ENCODE data around the gene KRI1.
A peak's percentile ranks its signal among the peaks of the same experiment; 100 is the strongest.
"Not testable (repeated sequence)": the region's sequence is repeated elsewhere in the genome, so short reads cannot be mapped to it uniquely, and the experiment has no call there.

The KRI1 gene

DNA sequence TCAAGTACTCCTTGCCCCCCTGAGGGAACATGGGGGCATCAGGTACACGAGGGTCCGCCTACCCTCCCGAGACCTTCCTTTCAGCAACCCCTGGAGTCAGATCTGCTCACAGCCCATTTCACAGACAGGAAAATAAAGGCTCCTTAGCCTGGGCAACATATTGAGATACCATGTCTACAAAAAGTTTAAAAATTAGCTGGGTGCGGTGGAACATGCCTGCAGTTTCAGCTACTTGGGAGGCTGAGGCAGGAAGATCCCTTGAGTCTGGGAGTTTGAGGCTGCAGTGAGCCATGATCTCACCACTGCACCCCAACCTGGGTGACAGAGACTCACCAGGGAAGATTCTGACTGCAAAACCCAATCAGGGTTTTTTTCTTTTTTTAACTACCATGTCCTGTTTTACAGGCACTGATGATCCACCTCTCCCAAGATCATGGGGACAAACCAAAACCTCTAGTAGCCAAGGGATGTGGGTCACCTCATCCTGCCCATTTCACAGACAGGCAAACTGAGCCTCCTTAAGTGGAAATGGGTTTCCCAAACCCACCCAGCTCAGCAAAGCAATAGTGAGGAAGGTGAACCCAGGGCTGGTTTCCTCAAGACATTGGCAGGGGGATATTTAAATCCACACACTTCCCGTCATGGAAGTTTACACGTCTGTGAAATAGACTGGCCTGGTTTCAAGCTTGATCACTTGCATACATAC is 9.4 kb upstream of the KRI1 start:
- DNase-seq, result no peak

- DNase-seq, result no peak
Measured at GRCh38 chr19:10574462-10574861, 8.7 kb upstream of the KRI1 start.

GRCh38 chr19:10573793-10574192 is 8.0 kb upstream of the KRI1 start:
- DNase-seq, result not testable (repeated sequence)

DNA sequence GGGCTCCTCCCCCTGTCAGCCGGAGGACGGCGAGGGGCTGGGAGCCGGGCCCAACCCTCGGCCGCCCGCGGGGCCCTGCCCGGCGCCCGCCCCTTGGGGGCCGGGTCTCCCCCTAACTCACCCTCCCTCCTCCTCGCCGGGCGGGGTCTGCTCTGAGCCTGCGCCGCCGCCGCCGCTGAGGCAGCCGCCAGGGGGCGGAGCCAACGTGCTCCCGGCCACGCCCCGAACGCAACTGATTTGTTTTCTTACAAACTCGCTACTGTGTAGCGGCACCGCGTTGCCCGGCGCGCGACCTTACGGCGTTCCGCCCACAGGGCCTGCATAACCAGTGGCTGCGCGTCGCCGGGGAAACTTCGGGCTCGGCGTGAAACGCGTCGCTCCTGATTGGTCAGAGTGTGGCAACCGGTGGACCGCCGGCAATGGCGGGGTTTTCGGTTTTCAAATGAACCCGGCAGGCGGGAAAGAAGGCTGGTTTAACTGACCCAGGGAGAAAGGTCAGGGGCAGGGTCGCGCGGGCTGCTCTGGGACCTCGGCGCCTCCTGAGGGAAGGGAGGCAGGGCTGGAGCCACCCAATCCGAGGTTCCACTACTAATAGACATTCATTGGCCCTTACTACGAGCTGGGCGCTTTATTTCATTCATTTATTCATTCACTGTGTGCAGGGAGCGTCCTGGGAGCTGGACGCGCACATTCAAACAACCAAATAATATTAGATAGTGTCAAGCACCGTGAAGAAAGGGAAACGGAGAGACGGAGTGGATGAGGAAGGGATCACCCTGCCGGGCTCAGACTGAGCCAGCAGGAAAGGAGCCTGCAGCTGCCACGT is 3.2 kb upstream of the KRI1 start, which contains the start of gene CDKN2D:
TSS of gene CDKN2D (minus strand) at position 154 of the 826 bp plus-strand sequence. CDS start 326 bp downstream, outside the sequence.
- peak; percentile 99 for DNase-seq

GRCh38 chr19:10568062-10568825 is 2.4 kb upstream of the KRI1 start:
- no peak for DNase-seq

- no peak for DNase-seq
Measured at GRCh38 chr19:10567656-10568055, 1.8 kb upstream of the KRI1 start.

- DNase-seq, result no peak
Measured at GRCh38 chr19:10566658-10567410, 1.0 kb upstream of the KRI1 start.

DNA sequence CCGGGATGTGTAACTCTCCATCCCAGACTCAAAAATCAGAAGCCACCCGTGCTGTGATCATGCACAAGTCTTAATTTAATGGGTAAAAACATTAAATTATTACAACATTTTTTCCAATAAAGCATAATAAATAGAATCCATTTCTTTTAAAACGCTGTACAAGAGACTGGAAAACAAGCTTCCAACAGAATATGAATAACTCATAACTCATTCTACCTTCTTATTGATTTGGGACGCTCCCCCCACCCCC is 523 bp upstream of the KRI1 start:
- DNase-seq, result no peak

GRCh38 chr19:10565028-10565566 is 713 bp downstream of the KRI1 start:
- peak; percentile 41 for DNase-seq

- DNase-seq, result no peak
Measured at GRCh38 chr19:10562609-10563008, 3.2 kb downstream of the KRI1 start.

GRCh38 chr19:10560154-10560553 is 5.7 kb downstream of the KRI1 start:
- no peak for DNase-seq

GRCh38 chr19:10557603-10558197 is 8.1 kb downstream of the KRI1 start:
- DNase-seq, result no peak

DNA sequence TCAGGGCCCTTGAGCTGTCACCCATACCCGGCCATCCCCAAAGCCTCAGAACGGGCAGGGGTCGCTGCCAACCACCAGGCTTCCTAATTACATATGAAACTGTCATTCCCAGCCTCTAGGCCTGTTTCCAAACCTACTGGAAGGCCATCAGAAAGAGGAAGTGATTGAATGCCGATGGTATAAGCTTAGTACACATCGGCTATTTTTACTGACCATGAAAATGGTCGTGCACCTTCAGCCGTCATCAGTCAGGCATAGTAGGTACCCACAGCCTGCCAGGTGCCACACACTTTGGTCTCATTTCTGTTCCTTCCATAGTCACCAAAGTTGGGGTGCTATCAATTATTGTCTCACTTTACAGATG is 10.2 kb downstream of the KRI1 start:
- no peak for DNase-seq

DNA sequence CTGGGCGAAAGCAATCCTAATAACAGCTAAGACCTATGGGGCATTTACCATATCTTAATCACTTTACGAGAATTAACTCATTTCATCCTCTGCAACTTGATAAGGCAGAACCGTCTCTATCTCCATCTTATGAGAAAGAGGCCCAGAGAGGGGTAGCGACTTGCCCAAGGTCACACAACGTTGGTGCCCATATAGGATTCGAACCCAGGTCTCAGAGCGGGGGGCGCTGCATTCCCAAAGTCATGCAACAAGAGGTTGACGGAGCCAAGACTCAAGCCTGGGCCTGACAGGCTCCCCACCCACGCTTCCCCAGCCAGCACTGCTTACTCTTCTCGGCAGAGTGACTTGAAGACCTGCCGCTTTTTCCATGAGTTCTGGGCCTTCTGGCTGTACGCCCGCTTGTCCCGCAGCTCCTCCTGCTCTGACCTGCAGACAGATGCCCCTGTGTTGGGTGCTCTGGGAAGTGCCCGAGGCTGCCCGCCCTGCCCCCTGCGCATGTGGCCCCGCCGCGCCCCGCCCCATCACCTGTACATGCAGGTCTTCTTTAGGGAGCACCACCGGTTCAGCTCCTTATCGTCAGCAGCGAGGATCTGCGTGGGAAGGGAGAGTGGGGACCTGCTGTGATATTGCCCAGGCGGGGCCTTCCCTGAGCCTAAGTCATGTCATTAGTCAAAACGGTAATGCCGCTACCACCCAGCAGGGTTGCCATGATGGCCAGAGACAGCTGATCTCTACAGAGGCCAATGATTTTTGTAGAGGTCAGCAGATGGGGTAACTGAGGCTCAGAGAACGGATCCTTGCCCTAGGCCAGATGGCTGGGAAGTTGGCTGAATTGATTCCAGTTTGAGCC is 10.8 kb downstream of the KRI1 start:
- DNase-seq, result no peak

- no peak for DNase-seq
Measured at GRCh38 chr19:10553943-10554381, 11.8 kb downstream of the KRI1 start.

- DNase-seq, result no peak
Measured at GRCh38 chr19:10553087-10553667, 12.6 kb downstream of the KRI1 start.

DNA sequence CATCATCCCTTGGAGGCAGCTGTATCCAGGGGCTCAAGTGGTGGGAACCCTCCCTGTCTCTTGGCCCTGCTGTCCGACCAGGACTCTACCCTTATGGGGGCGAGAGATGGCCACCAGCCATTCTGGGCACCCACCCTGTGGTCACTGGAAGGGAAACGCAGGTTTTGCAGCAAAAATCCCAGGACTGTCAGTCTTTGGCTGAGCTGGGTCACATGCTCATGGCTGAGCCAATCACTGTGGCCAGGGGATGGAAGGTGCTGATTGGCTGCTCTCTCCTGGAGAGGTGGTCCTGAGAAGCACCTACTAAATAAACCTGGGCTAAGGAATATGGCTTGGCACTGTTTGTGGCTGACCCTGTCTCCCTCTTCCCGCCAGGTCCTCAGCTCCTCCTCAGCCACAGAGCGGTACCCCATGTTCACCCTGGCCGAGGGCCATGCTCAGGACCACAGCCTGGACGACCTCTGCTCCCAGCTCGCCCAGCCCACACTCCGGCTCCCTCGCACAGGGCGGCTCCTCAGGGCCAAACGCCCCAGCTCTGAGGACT is 13.2 kb downstream of the KRI1 start:
- DNase-seq, result no peak

GRCh38 chr19:10551698-10552301 is 14.0 kb downstream of the KRI1 start:
- no peak for DNase-seq

GRCh38 chr19:10551006-10551405 is 14.8 kb downstream of the KRI1 start:
- not testable (repeated sequence) for DNase-seq

DNA sequence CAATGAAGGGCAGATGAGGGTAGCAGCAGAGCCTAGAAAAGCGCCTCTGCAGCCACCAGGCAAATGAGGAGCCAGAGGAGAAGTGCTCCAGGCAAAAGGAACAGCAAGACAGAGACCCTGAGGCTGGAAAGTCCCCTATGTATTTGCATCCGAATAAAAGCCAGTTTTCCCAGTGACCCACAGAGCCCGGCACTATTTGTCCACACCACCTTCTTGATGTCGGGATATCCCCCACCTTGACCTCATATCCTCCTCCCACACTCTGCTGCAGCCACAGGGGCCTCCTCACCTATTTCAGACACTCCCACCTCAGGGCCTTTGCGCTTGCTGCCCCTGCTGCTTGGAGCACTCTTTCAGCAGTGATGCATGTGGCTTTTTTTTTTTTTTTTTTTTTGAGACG is 15.5 kb downstream of the KRI1 start:
- DNase-seq, result no peak
